SU-DHL-6 (cell line): ENCODE results near the gene FAM3C.

Experiments used
- EZH2phosphoT487 ChIP-seq: fragments of 200-600 bp; sonication (generic), shearing (Covaris generic); conservative IDR thresholded peaks from 2 replicates; pipeline ENCODE4 v1.6.1; 2018; ENCODE audit warnings: mild to moderate bottlenecking, antibody characterized with exemption, low read length, moderate library complexity, mixed read lengths
- TF ChIP-seq, protein P1 (sequence below): fragments of 200-600 bp; sonication (generic); IDR thresholded peaks from one replicate; pipeline ENCODE4 v1.5.1; 2017; ENCODE audit warnings: antibody characterized with exemption, mild to moderate bottlenecking, low read length, moderate library complexity; ENCODE audit not compliant: insufficient read depth, poor library complexity, severe bottlenecking

DNA sequence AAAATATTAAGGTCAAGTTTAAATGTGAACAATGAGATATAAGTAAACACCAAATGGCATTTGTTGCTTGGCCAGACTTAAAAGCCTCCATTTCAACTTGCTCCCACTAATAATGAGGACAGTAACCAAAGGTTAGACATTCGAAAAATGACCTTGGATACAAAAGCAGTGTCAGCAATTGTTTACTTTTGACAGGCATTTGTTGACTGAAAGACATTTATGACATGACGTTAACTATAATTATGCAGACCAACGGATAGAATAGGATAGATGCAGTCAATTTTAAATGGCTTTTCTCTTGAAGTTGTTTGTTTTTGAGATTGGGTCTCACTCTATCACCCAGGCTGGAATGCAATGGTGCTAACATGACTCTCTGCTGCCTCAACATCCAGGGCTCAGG is 73.6 kb downstream of the FAM3C start:
- TF ChIP-seq, protein P1, sequence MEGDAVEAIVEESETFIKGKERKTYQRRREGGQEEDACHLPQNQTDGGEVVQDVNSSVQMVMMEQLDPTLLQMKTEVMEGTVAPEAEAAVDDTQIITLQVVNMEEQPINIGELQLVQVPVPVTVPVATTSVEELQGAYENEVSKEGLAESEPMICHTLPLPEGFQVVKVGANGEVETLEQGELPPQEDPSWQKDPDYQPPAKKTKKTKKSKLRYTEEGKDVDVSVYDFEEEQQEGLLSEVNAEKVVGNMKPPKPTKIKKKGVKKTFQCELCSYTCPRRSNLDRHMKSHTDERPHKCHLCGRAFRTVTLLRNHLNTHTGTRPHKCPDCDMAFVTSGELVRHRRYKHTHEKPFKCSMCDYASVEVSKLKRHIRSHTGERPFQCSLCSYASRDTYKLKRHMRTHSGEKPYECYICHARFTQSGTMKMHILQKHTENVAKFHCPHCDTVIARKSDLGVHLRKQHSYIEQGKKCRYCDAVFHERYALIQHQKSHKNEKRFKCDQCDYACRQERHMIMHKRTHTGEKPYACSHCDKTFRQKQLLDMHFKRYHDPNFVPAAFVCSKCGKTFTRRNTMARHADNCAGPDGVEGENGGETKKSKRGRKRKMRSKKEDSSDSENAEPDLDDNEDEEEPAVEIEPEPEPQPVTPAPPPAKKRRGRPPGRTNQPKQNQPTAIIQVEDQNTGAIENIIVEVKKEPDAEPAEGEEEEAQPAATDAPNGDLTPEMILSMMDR, result no peak
- TF ChIP-seq EZH2phosphoT487, result no peak
